Measurements from ENCODE around the gene HCN4.

HCN4 gene

DNA sequence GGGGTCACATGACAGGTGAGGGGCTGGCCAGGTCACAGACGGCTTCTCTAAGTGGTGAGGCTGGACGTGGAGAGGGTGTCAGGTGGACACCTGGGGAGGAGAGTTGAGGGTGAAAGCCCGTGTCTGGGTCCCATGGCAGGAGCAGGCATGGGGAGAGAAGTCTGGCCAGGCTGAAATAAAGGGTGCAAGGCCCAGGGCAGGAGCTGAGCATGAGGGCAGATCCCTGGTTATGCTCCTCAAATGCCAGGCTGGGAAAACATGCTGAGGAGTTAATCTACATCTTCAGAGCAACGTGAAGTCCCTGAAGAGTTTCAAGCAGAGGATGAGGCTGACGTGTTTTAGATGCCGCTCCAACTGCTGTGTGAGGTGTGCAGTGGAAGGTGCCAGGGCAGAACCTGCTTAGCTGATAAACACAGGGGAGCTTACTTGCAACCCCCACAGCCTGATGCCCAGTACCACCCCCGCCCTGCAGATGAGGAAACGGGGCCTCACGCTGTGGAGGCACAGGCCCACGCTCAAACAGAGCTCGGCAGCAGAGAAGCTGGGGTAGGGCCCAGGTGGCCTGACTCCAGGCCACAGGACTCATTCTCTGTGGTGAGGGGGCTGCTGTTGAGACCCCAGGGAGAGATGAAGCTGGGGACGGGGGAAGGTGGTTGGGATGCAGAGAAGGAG lies 40.5 kb downstream of the HCN4 start:
- Mint-ChIP-seq H3K27me3 (ENCODE audit: low read depth, poor library complexity) (peaks cover 3% of the 10 kb centered on the region), H3K9me3 (no peaks in the 10 kb centered on the region), H3K36me3 (ENCODE audit: low read depth) (no peaks in the 10 kb centered on the region), H3K4me1 (peaks cover 31% of the 10 kb centered on the region), H3K4me3 (no peak overlapping the region), H3K27ac (peak overlapping the region; percentile 37)
- TF ChIP-seq, protein P1, sequence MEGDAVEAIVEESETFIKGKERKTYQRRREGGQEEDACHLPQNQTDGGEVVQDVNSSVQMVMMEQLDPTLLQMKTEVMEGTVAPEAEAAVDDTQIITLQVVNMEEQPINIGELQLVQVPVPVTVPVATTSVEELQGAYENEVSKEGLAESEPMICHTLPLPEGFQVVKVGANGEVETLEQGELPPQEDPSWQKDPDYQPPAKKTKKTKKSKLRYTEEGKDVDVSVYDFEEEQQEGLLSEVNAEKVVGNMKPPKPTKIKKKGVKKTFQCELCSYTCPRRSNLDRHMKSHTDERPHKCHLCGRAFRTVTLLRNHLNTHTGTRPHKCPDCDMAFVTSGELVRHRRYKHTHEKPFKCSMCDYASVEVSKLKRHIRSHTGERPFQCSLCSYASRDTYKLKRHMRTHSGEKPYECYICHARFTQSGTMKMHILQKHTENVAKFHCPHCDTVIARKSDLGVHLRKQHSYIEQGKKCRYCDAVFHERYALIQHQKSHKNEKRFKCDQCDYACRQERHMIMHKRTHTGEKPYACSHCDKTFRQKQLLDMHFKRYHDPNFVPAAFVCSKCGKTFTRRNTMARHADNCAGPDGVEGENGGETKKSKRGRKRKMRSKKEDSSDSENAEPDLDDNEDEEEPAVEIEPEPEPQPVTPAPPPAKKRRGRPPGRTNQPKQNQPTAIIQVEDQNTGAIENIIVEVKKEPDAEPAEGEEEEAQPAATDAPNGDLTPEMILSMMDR (IDR thresholded peaks at IDR 0.05) = no peak
- DNase-seq = no peak

DNA sequence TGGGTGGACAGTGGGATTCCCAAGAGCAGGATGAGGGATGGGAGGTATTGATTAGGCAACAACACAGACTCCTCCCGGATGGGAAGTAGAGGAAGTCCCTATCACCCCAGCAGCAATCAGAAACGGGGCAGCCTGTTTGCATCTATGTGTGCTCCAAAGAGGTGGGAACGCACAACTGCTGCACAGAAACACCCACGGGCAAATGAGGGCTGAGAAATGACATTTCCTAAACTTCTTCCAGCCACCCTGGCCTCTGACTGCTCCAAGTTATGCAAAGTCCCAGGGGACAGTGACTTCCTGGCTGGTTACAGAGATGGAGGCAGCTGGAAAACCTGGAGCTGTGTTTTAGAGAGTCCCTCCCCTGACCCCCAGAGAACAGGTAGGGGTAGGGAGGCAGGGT lies 42.6 kb downstream of the HCN4 start:
- Mint-ChIP-seq H3K9me3 (no peaks in the 10 kb centered on the region), H3K27ac (no peak overlapping the region), H3K4me3 (no peak overlapping the region), H3K4me1 (peaks cover 31% of the 10 kb centered on the region), H3K36me3 (ENCODE audit: low read depth) (no peaks in the 10 kb centered on the region), H3K27me3 (ENCODE audit: low read depth, poor library complexity) (peaks cover 3% of the 10 kb centered on the region)
- DNase-seq = no peak
- TF ChIP-seq, protein P1 (IDR thresholded peaks at IDR 0.05) = no peak

DNA sequence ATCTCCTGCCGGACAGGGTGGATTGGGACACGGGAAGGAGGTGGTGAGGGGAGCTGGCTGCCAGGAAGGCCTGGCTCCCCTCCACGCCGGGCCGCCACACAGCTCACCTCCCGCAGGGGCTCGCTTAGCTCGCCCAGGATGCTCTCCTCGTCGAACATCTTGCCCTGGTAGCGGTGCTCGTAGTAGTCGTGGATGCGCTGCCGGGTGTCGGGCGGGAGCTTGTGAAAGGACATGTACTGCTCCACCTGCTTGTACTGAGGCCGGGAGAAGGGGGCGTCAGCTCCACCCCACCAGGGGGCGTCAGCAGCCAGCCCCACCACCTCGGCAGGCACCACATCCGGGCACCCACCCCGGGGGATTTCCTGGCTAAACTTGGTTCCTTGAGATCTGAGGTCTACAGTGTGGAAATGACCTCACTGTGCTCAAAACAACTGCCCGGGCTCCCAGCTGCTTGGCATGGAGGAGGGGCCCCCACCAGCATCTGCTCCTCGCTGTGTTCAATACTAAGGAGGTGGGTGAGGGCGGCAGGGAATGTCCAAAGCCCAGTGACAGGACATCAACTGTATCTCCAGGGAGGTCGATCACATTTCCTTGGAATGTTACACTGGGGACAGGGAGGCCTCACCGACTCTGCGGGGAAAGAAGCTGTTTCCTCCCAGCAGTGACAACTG lies 43.4 kb downstream of the HCN4 start:
- peaks cover 29% of the 10 kb centered on the region for H3K4me1 Mint-ChIP-seq
- no peaks in the 10 kb centered on the region for H3K9me3 Mint-ChIP-seq
- no peak for DNase-seq
- H3K27ac Mint-ChIP-seq = no peak overlapping the region
- TF ChIP-seq, protein P1 (IDR thresholded peaks at IDR 0.05) = peak; percentile 14
- no peak overlapping the region for H3K4me3 Mint-ChIP-seq
- H3K36me3 Mint-ChIP-seq (ENCODE audit: low read depth) = no peaks in the 10 kb centered on the region
- peaks cover 3% of the 10 kb centered on the region for H3K27me3 Mint-ChIP-seq (ENCODE audit: low read depth, poor library complexity)

DNA sequence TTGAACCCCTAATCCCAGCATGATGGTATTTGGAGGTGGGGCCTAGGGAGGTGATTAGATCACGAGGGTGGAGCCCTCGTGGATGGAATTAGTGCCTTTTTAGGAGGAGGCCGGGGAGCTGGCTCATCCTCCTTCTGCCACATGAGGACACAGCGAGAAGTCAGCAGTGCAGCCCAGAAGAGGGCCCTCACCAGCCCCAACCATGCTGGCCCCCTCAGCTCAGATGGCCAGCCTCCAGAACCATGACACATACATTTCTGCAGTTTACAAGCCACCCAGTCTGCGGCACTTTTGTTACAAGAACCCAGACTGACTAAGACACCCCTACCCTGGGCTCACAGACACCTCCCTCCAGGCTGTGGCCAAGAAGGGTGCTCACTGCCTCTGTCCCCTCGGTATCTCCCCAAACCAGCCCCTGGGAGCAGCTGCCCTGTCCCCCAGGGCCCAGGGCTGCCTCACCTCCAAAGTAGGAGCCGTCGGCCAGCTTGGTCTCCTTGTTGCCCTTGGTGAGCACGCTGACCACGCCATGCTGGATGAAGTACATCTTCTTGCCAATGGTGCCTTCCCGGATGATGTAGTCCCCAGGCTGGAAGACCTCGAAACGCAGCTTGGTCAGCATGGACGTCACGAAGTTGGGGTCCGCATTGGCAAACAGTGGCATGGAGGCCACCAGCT lies 44.1 kb downstream of the HCN4 start:
- no peaks in the 10 kb centered on the region for H3K36me3 Mint-ChIP-seq (ENCODE audit: low read depth)
- peaks cover 9% of the 10 kb centered on the region for H3K27me3 Mint-ChIP-seq (ENCODE audit: low read depth, poor library complexity)
- H3K27ac Mint-ChIP-seq = no peak overlapping the region
- H3K4me3 Mint-ChIP-seq = no peak overlapping the region
- DNase-seq = no peak
- no peaks in the 10 kb centered on the region for H3K9me3 Mint-ChIP-seq
- peaks cover 26% of the 10 kb centered on the region for H3K4me1 Mint-ChIP-seq
- TF ChIP-seq, protein P1 (IDR thresholded peaks at IDR 0.05) = no peak

DNA sequence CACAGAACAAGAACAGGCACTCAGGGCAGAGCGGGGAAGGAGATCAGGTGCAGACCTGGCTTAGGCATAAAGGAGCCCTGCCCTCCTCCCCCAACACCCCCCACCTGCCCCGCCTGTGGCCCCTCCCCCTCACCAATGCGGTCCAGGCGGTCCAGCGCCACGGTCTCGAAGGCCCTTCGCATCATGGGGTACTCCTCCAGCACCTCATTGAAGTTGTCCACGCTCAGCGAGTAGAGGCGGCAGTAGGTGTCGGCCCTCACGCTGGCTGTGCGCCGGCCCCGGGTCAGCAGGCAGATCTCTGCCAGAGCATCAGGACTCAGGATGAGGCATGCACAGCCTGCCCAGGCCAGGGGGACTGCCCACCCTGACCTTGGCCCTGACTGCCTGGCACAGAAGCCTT lies 44.8 kb downstream of the HCN4 start:
- TF ChIP-seq, protein P1 (IDR thresholded peaks at IDR 0.05) = no peak
- H3K9me3 Mint-ChIP-seq = no peaks in the 10 kb centered on the region

More for the DNA sequence above, 44.8 kb downstream of the HCN4 start:
- Mint-ChIP-seq H3K27ac (no peak overlapping the region), H3K36me3 (ENCODE audit: low read depth) (no peaks in the 10 kb centered on the region), H3K4me3 (no peak overlapping the region), H3K27me3 (ENCODE audit: low read depth, poor library complexity) (peaks cover 12% of the 10 kb centered on the region), H3K4me1 (peaks cover 23% of the 10 kb centered on the region)
- DNase-seq = no peak

Data from nephron progenitor cell (in vitro differentiated cells).